DND-41 (cell line): ENCODE measurements around the gene DUSP23.

Experiments used
- EZH2 ChIP-seq: IDR thresholded peaks from 3 replicates; pipeline ENCODE4 v1.6.1; 2012; ENCODE audit warnings: borderline replicate concordance, low read depth, mild to moderate bottlenecking, moderate library complexity, low read length, inconsistent platforms; ENCODE audit not compliant: severe bottlenecking
- TF ChIP-seq, protein P1 (sequence below): IDR thresholded peaks from 2 replicates; pipeline ENCODE4 v1.5.1; 2012; ENCODE audit warnings: borderline replicate concordance, low read length, moderate library complexity, mild to moderate bottlenecking; ENCODE audit not compliant: poor library complexity, severe bottlenecking; ENCODE audit errors: extremely low read depth

DNA sequence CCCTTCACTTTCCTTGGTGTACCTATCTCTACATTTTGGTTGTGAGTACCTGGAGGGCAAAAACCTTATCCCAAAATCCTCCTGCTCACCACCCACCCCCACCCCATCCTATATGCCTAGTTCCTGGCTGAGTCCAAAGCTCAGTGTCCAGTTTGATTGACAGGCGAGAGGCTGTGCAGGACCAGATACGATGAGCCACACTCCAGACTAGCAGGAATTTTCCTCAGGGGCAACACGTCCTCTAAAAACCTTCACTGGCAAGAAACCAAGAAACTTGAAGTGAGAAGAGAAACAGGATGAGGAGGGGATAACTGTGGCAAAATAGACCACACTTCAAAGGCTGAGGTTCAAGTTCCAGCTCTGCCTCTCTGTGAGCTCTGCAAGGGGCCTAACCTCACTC is 44.8 kb downstream of the DUSP23 start:
- TF ChIP-seq, protein P1, sequence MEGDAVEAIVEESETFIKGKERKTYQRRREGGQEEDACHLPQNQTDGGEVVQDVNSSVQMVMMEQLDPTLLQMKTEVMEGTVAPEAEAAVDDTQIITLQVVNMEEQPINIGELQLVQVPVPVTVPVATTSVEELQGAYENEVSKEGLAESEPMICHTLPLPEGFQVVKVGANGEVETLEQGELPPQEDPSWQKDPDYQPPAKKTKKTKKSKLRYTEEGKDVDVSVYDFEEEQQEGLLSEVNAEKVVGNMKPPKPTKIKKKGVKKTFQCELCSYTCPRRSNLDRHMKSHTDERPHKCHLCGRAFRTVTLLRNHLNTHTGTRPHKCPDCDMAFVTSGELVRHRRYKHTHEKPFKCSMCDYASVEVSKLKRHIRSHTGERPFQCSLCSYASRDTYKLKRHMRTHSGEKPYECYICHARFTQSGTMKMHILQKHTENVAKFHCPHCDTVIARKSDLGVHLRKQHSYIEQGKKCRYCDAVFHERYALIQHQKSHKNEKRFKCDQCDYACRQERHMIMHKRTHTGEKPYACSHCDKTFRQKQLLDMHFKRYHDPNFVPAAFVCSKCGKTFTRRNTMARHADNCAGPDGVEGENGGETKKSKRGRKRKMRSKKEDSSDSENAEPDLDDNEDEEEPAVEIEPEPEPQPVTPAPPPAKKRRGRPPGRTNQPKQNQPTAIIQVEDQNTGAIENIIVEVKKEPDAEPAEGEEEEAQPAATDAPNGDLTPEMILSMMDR: no peak
- no peak for TF ChIP-seq EZH2
